Measurements from ENCODE around the gene PLK5.
"Not testable (repeated sequence)": the region's sequence is repeated elsewhere in the genome, so short reads cannot be mapped to it uniquely, and the experiment has no call there.

The PLK5 gene, protein sequence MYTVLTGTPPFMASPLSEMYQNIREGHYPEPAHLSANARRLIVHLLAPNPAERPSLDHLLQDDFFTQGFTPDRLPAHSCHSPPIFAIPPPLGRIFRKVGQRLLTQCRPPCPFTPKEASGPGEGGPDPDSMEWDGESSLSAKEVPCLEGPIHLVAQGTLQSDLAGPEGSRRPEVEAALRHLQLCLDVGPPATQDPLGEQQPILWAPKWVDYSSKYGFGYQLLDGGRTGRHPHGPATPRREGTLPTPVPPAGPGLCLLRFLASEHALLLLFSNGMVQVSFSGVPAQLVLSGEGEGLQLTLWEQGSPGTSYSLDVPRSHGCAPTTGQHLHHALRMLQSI

DNA sequence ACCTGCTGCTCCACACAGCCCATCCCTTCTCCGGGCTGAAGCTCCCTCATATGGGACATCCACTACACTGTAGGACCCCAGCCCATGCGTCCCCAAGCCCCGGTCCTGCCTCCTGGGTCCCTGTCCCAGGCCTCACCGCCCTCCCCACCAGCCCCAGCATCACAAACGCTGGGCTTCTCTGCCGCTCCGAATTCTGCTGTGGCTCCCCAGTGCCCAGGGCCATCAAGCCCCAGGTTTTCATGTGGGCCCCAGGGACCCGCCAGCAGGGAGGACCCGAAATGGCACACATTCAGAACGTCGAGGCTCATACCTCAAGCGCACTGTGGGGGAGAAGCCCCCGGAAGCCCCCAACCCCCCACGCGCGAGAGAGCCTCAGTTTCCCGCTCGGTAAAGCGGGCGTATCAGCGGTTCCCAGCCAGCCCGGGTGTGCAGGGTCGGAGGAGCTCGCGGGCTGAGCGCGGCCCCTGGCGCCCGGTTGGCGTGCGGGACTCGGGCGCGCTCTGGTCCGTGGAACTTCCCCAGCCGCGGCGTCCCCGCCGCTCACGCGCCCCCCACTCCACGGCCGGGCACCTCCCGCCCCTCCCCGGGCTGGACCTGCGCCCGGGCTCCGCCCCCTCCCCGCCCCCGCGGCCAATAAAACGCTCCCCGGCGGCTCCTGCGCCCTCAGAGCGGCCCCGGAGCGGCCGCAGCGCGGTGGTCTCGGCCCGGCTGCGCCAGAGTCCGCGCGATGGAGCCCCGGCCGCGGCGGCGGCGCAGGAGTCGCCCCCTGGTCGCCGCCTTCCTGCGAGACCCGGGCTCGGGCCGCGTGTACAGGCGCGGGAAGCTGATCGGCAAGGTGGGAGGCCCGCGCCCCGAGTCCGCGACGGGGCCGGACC lies at the start of gene PLK5:
Gene PLK5 (plus strand): TSS at position 666 of the 875 bp plus-strand sequence. CDS start 2,920 bp downstream, outside the sequence.
- H3K4me3 ChIP-seq (ENCODE audit: low read depth, low read length): no peak within 1 kb of the TSS

DNA sequence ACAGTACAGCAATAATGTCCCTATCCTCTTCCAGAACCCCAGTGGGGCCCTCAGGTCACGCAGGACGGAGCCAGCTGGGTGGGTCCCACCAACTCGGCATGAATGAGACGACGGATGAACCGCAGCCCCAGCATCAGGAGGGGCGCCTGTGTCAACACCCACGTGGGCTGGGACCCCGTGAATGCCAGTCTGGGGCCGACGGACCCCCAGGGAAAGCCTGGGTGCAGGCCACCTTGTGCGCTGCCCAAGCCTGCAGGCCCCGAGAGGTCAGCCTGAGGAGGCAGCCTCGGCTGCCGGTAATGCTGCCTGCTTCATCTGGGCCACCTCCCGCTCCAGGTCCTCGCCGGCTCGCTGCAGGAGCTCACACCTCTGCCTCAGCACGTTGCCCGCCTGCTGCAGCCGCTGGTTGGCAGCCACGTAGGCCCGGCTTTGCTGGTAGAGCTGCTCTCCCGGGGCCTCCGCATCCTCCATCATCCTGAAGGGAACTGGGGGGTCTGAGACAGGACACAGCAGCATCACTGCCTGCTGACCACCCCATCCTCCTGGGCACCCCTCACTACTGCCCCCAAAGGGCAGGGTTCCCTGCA lies 49.0 kb upstream of the PLK5 start:
- TF ChIP-seq, protein P1, sequence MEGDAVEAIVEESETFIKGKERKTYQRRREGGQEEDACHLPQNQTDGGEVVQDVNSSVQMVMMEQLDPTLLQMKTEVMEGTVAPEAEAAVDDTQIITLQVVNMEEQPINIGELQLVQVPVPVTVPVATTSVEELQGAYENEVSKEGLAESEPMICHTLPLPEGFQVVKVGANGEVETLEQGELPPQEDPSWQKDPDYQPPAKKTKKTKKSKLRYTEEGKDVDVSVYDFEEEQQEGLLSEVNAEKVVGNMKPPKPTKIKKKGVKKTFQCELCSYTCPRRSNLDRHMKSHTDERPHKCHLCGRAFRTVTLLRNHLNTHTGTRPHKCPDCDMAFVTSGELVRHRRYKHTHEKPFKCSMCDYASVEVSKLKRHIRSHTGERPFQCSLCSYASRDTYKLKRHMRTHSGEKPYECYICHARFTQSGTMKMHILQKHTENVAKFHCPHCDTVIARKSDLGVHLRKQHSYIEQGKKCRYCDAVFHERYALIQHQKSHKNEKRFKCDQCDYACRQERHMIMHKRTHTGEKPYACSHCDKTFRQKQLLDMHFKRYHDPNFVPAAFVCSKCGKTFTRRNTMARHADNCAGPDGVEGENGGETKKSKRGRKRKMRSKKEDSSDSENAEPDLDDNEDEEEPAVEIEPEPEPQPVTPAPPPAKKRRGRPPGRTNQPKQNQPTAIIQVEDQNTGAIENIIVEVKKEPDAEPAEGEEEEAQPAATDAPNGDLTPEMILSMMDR (IDR thresholded peaks at IDR 0.05; ENCODE audit: low read depth, low read length): no peak
- H3K4me3 ChIP-seq (ENCODE audit: low read depth, low read length): no peak overlapping the region

More for the DNA sequence above, at the start of gene PLK5:
- TF ChIP-seq, protein P1 (IDR thresholded peaks at IDR 0.05; ENCODE audit: low read depth, low read length): no peak

DNA sequence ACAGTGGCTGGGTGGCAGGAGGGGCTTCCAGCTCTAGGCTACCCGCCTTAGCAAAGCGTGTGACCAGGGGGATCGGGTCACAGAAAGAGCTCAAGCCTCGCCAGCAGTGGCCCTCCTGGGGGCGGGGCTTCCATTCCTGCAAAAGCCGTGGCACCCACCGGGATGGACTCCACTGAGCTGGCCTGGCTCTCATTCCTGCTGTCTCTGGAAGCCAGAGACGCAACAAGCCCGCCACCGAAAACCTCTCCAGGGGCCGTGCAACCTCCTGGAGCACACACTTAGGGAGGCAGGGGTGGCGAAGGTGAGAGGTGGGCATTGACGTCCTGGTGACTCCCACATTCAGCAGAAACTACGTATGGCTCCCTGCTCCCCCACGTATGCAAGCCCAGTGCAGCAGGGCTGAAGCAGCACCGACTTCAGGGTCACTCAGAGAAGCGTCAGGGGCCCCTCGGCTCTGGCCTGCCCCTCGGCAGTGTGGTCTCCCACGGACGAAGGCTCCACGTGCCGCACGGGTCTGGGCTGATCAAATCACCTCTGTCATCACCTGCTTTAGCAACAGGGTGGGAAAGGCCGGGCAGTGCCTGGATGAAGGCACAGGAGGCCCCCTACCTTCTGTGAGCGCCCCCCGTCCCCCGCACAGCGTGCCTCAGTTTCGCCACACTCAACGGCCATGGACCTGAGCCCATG lies 48.0 kb upstream of the PLK5 start:
- TF ChIP-seq, protein P1 (IDR thresholded peaks at IDR 0.05; ENCODE audit: low read depth, low read length): no peak

DNA sequence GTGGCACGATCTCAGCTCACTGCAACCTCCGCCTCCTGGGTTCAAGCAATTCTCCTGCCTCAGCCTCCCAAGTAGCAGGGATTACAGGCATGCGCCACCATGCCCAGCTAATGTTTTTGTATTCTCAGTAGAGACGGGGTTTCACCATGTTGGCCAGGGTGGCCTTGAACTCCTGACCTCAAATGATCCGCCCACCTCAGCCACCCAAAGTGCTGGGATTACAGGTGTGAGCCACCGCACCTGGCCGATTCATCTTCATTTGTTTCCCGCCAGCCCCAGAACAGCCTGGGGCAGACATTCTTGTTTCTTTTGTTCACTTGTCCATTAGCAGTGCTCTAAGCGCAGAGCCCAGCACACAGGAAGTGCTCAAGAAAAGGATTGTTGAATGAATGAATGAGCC lies 46.8 kb upstream of the PLK5 start:
- H3K4me3 ChIP-seq (ENCODE audit: low read depth, low read length): not testable (repeated sequence)

More for the DNA sequence above, 48.0 kb upstream of the PLK5 start:
- H3K4me3 ChIP-seq (ENCODE audit: low read depth, low read length): no peak overlapping the region

DNA sequence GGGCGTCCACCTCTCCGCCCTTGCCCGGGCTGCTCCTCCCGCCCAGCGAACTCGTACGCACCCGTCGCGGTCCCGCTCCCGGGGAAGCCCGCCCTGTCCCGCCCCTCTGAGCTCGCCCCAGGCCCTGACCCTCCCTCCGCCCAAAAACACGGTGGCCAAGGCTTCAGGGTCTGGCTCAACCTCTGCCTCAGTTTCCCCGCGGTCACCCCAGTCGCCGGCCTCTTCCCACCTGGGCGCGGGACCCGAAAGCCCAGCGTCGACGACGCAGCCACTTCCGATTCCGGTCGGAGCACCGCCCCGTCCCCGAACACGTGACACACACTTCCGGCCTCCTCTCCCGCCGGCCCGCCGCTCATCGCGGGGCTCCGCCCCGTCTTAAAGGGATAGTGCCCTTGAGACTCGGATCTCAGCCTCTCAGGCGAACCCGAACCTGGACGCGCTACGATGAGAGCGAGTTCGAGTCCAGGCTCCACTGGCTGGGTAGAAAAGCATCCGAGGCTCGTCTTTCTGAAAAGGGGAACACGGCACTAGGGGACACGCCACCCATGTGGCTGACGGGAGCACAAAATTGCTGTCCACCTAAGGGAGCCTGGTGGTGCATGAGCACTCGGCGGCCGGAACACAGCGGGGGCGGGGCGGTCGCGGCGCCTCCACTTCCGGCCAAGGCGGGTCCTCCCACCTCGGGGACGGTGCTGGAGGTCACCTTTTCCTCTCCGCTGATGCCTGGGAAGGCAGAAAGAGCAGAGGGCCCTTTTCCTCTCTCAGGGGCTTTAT lies 44.8 kb upstream of the PLK5 start, which contains the start of gene C19orf25:
Gene C19orf25 (minus strand): TSS at position 282 of the 774 bp plus-strand sequence. CDS start 312 bp downstream, outside the sequence.
- TF ChIP-seq, protein P1 (IDR thresholded peaks at IDR 0.05; ENCODE audit: low read depth, low read length): no peak
- H3K4me3 ChIP-seq (ENCODE audit: low read depth, low read length): peak within 1 kb of the TSS; percentile 86

DNA sequence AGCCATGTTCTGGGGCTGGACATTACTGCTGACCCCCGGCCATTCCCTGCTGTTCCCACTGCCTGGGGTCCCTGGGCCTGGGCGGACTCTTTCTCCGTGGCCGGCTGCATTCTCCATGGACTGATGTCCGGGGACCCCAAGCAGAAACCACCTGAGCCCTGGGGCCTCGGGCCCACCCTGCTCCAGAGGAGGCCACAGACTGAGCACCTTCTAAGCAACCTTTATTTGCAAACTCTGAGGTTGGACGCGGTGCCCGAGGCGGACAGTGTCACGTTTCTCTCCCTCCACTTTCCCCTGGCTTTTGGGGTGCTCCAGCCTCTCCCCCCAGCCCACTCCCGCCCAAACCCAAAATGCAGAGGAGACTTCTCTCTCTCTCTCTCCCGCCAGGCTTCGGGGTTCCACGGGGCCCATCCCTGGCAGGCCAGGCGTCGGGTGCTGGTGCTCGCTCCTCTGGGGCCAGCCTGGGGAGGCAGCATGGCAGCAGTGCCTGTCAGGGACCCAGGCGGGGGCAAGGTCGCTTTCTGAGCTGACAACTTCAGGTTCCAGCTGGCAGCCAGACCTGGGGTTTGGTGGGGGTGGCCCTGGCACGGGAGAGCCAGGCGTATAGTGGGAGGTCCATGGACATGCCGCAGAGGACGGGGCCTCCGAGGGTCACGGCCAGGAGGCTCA lies 42.5 kb upstream of the PLK5 start:
- no peak overlapping the region for H3K4me3 ChIP-seq (ENCODE audit: low read depth, low read length)
- TF ChIP-seq, protein P1 (IDR thresholded peaks at IDR 0.05; ENCODE audit: low read depth, low read length): no peak
